ENCODE results near the gene NOTCH1.

The NOTCH1 gene

GRCh38 chr9:136541179-136541578 is 4.7 kb downstream of the NOTCH1 start:
- Mint-ChIP-seq H3K27ac (no peak overlapping the region), H3K36me3 (ENCODE audit: low read depth) (peaks cover 17% of the 10 kb centered on the region), H3K27me3 (ENCODE audit: low read depth, poor library complexity) (no peaks in the 10 kb centered on the region), H3K4me1 (peaks cover 40% of the 10 kb centered on the region), H3K9me3 (no peaks in the 10 kb centered on the region), H3K4me3 (no peak overlapping the region)
- TF ChIP-seq CTCF (IDR thresholded peaks at IDR 0.05), result no peak
- DNase-seq, result no peak

DNA sequence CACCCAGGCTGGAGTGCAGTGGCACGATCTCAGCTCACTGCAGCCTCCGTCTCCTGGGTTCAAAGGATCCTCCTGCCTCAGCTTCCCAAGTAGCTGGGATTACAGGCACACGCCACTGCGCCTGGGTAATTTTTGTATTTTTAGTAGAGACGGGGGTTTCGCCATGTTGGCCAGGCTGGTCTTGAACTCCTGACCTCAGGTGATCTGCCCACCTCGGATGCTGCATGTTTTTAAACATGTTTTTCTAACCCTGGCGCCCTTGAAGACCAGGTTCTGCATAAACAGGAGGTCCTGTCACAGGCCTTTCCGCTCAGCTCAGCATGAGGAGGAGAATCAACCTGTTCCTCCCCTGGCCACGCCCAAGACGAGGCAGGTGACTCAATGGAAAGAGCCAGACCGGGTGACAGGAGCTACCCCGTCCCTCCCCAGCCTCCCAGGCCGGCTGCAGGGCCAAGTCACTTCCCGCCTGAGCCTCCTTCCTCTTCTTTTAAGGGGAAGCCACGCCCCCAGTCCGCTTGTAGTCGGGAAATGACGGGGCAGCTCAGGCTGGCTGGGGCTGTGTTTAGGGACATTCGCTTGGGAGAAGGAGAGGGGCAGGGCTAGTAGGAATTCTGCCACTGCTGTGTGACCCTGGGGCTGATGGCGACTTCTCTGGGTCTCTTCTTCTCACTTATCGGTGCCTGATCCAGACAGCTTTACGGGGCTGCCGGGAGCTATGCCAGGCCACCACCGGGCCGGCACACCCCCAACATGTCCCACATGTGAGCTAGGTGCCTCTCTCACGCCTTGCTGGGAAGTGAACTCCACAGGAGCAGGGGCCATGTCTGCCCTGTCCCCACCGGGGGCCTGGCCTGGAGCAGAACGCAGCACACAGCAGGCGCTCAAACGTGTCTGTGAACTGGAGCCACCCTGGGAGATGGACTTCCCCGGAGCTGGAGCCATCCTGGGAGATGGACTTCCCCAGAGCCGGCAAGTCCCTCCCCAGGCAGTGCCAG is 6.1 kb downstream of the NOTCH1 start:
- Mint-ChIP-seq H3K4me3 (no peak overlapping the region), H3K4me1 (peaks cover 40% of the 10 kb centered on the region), H3K36me3 (ENCODE audit: low read depth) (peaks cover 17% of the 10 kb centered on the region), H3K9me3 (no peaks in the 10 kb centered on the region), H3K27ac (peak overlapping the region; percentile 81), H3K27me3 (ENCODE audit: low read depth, poor library complexity) (no peaks in the 10 kb centered on the region)
- no peak for DNase-seq
- no peak for TF ChIP-seq CTCF (IDR thresholded peaks at IDR 0.05)

- TF ChIP-seq CTCF (IDR thresholded peaks at IDR 0.05), result no peak
- H3K27me3 Mint-ChIP-seq (ENCODE audit: low read depth, poor library complexity), result no peaks in the 10 kb centered on the region
- peak overlapping the region; percentile 81 for H3K27ac Mint-ChIP-seq
- peaks cover 44% of the 10 kb centered on the region for H3K4me1 Mint-ChIP-seq
- H3K36me3 Mint-ChIP-seq (ENCODE audit: low read depth), result peaks cover 21% of the 10 kb centered on the region
- no peaks in the 10 kb centered on the region for H3K9me3 Mint-ChIP-seq
- no peak overlapping the region for H3K4me3 Mint-ChIP-seq
- DNase-seq, result no peak
Observed at GRCh38 chr9:136538599-136539426, 7.0 kb downstream of the NOTCH1 start.

DNA sequence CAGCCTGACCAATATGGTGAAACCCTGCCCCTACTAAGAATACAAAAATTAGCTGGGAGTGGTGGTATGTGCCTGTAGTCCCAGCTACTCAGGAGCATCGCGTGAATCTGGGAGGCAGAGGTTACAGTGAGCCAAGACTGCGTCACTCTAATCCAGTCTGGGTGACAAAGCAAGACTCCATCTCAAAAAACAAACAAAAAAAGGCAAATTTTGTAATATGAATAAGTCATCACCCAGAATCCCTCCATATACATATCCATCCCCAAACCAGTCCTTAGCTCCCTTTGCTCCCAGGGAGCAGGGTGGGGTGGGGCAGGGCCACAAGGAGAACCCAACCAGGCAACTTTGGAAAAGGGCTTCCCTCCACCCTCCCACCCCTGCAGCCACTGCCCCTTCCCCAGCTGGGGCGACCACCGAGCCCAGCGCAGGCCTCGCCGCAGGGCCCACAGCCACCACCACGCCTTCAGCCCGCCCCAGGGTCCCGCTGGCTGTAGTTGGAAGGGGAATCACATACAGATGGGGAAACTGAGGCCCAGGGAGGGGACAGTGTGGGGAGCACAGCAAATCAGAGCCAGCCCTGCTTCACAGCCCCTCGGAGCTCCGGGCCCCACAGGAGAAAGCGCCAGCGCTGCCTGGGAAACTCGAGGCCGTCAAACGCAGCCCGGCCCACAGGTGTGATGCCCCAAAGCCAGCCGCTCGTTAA is 7.8 kb downstream of the NOTCH1 start:
- H3K4me3 Mint-ChIP-seq, result no peak overlapping the region
- peaks cover 21% of the 10 kb centered on the region for H3K36me3 Mint-ChIP-seq (ENCODE audit: low read depth)
- H3K4me1 Mint-ChIP-seq, result peaks cover 44% of the 10 kb centered on the region
- no peak overlapping the region for H3K27ac Mint-ChIP-seq
- H3K9me3 Mint-ChIP-seq, result no peaks in the 10 kb centered on the region
- TF ChIP-seq CTCF (IDR thresholded peaks at IDR 0.05), result no peak
- no peak for DNase-seq
- H3K27me3 Mint-ChIP-seq (ENCODE audit: low read depth, poor library complexity), result no peaks in the 10 kb centered on the region

GRCh38 chr9:136537411-136537810 is 8.4 kb downstream of the NOTCH1 start:
- Mint-ChIP-seq H3K27me3 (ENCODE audit: low read depth, poor library complexity) (no peaks in the 10 kb centered on the region), H3K4me3 (no peak overlapping the region), H3K4me1 (peaks cover 42% of the 10 kb centered on the region), H3K27ac (peak overlapping the region; percentile 41), H3K36me3 (ENCODE audit: low read depth) (peaks cover 21% of the 10 kb centered on the region), H3K9me3 (no peaks in the 10 kb centered on the region)
- TF ChIP-seq CTCF (IDR thresholded peaks at IDR 0.05), result no peak
- no peak for DNase-seq

Data from nephron progenitor cell (in vitro differentiated cells).